Ectodermal cell (in vitro differentiated cells): ENCODE results near the gene ZNF687.

Experiments
- H3K27ac ChIP-seq: 2 replicates; pipeline ENCODE4 v1.7.0; 2013; ENCODE audit warnings: mild to moderate bottlenecking, low read depth, low read length; ENCODE audit not compliant: insufficient read depth, poor library complexity, severe bottlenecking
- H3K27me3 ChIP-seq: 2 replicates; pipeline ENCODE4 v1.7.0; 2013; ENCODE audit warnings: mild to moderate bottlenecking, low read length; ENCODE audit not compliant: insufficient read depth, control insufficient read depth, poor library complexity, severe bottlenecking
- H3K36me3 ChIP-seq: one replicate; pipeline ENCODE4 v1.7.0; 2013; ENCODE audit warnings: low read length; ENCODE audit not compliant: control insufficient read depth, insufficient read depth
- H3K4me1 ChIP-seq: one replicate; pipeline ENCODE4 v1.7.0; 2013; ENCODE audit warnings: low read length; ENCODE audit not compliant: control insufficient read depth, insufficient read depth
- H3K4me3 ChIP-seq: 2 replicates; pipeline ENCODE4 v1.7.0; 2013; ENCODE audit warnings: low read depth, low read length, control low read depth; ENCODE audit not compliant: insufficient read depth
- H3K9me3 ChIP-seq: 2 replicates; pipeline ENCODE4 v1.7.0; 2013; ENCODE audit warnings: mild to moderate bottlenecking, low read length, moderate library complexity; ENCODE audit not compliant: control insufficient read depth
- WGBS, 2 experiments: methylation state at CpG; one replicate each; pipeline ENCODE4 v1.1.7; 2013; ENCODE audit warnings: missing lambda C conversion rate in 2 of 2; 5-methylcytosine and 5-hydroxymethylcytosine counted together

ZNF687 gene

GRCh38 chr1:151327223-151327902, 45.3 kb downstream of the ZNF687 start, which contains the start of gene PI4KB:
PI4KB (minus strand) TSS chr1:151327416; CDS start chr1:151316481, 10,935 bp downstream.
- Histone ChIP-seq H3K4me3 (peak within 1 kb of the TSS; percentile 66), H3K27ac (peak within 1 kb of the TSS; percentile 97), H3K4me1 (peaks cover 11% of the 10 kb centered on the region), H3K27me3 (no peaks in the 10 kb centered on the region), H3K9me3 (no peaks in the 10 kb centered on the region), H3K36me3 (peaks cover 8% of the 10 kb centered on the region)
- WGBS, 2 experiments: 0% methylated on average over 40 of the region's 40 CpGs

- WGBS, 2 experiments: 46 to 50% methylated on average over 34 of the region's 34 CpGs
These were observed 46.0 kb downstream of the ZNF687 start for GRCh38 chr1:151327903-151328674.

GRCh38 chr1:151334822-151335221, 52.7 kb downstream of the ZNF687 start:
- 94 to 96% methylated on average over 4 to 5 of the region's 5 CpGs for WGBS, 2 experiments
- Histone ChIP-seq H3K27ac (no peak overlapping the region), H3K4me3 (no peak overlapping the region), H3K27me3 (no peaks in the 10 kb centered on the region), H3K36me3 (no peaks in the 10 kb centered on the region), H3K9me3 (no peaks in the 10 kb centered on the region), H3K4me1 (no peaks in the 10 kb centered on the region)

More at GRCh38 chr1:151327903-151328674, 46.0 kb downstream of the ZNF687 start:
- Histone ChIP-seq H3K27me3 (no peaks in the 10 kb centered on the region), H3K36me3 (peaks cover 8% of the 10 kb centered on the region), H3K27ac (peak overlapping the region; percentile 54), H3K4me1 (peaks cover 11% of the 10 kb centered on the region), H3K9me3 (no peaks in the 10 kb centered on the region), H3K4me3 (peak overlapping the region; percentile 66)

- H3K27me3 ChIP-seq: no peaks in the 10 kb centered on the region
- no peak overlapping the region for H3K4me3 ChIP-seq
- H3K4me1 ChIP-seq: no peaks in the 10 kb centered on the region
- H3K36me3 ChIP-seq: no peaks in the 10 kb centered on the region
- no peak overlapping the region for H3K27ac ChIP-seq
- H3K9me3 ChIP-seq: no peaks in the 10 kb centered on the region
- WGBS, 2 experiments: 82 to 97% methylated on average over 2 to 3 of the region's 3 CpGs
These were observed 54.5 kb downstream of the ZNF687 start for GRCh38 chr1:151336556-151336955.

- H3K4me1 ChIP-seq: no peaks in the 10 kb centered on the region
- H3K36me3 ChIP-seq: peaks cover 30% of the 10 kb centered on the region
- no peaks in the 10 kb centered on the region for H3K9me3 ChIP-seq
- H3K27ac ChIP-seq: peak overlapping the region; percentile 60
- WGBS, 2 experiments: 51 to 53% methylated on average over 7 of the region's 7 CpGs
- H3K27me3 ChIP-seq: no peaks in the 10 kb centered on the region
- H3K4me3 ChIP-seq: no peak overlapping the region
These were observed 59.0 kb downstream of the ZNF687 start for GRCh38 chr1:151340870-151341754.
